IMR-90 (cell line): ENCODE results near the gene MARCO. TPM values are rescaled to one million over a fixed set of nuclear protein-coding genes. Genes with fewer than 3 reads are reported as not detected.

Experiments
- ATAC-seq: fragments of 200-7000 bp; cut with Tn5 transposase; 2 replicates; pipeline ENCODE4 v1.9.1; 2020; ENCODE audit warnings: low read depth, mild to moderate bottlenecking, moderate library complexity
- BruUV-seq: library from RNA; stranded (reverse); fragments of 400-500 nt; replicated peaks from 2 replicates; lab custom pipeline; 2021; lab: Mats Ljungman, UMichigan
- CTCF ChIA-PET: fragments of 300-600 bp; formaldehyde crosslinking; extraction: SDS; loops from one replicate; lab custom pipeline; 2021; ENCODE audit warnings: antibody characterized with exemption; lab: Yijun Ruan, JAX
- POLR2A ChIA-PET: fragments of 300-600 bp; sonication (Branson Sonifier 250); formaldehyde crosslinking; loops from one replicate; lab custom pipeline; 2022; ENCODE audit warnings: antibody characterized with exemption; ENCODE audit not compliant: unreplicated experiment; lab: Charles Lee
- DNase-seq: peaks from one replicate; pipeline ENCODE4 v3.0.0; 2013
- H2AFZ ChIP-seq: replicated peaks from 2 replicates; pipeline ENCODE3; 2013; ENCODE audit warnings: low read length, mild to moderate bottlenecking; ENCODE audit not compliant: poor library complexity
- H2AK5ac ChIP-seq: 2 replicates; pipeline ENCODE4 v1.6.1; 2013; ENCODE audit warnings: low read depth, low read length, inconsistent platforms
- H2AK9ac ChIP-seq: replicated peaks from 2 replicates; pipeline ENCODE3; 2013; ENCODE audit warnings: mild to moderate bottlenecking, low read depth, low read length, moderate library complexity; ENCODE audit not compliant: poor library complexity
- H2BK120ac ChIP-seq: 2 replicates; pipeline ENCODE4 v1.6.1; 2013; ENCODE audit warnings: low read depth, low read length, inconsistent platforms
- H2BK15ac ChIP-seq: 3 replicates; pipeline ENCODE4 v1.6.1; 2013; ENCODE audit warnings: low read depth, low read length, inconsistent platforms
- H2BK20ac ChIP-seq: 2 replicates; pipeline ENCODE4 v1.6.1; 2013; ENCODE audit warnings: low read depth, mild to moderate bottlenecking, inconsistent platforms, low read length, moderate library complexity
- H2BK5ac ChIP-seq: 2 replicates; pipeline ENCODE4 v1.6.1; 2013; ENCODE audit warnings: mild to moderate bottlenecking, low read depth, low read length, inconsistent platforms; ENCODE audit not compliant: poor library complexity, severe bottlenecking
- H3K14ac ChIP-seq: replicated peaks from 2 replicates; pipeline ENCODE4 v1.6.1; 2013; ENCODE audit warnings: low read depth, low read length, inconsistent platforms
- H3K18ac ChIP-seq: 2 replicates; pipeline ENCODE4 v1.6.1; 2013; ENCODE audit warnings: low read depth, low read length, control low read depth
- H3K23ac ChIP-seq: 2 replicates; pipeline ENCODE4 v1.6.1; 2013; ENCODE audit warnings: low read depth, low read length, inconsistent platforms
- H3K27ac ChIP-seq: 2 replicates; pipeline ENCODE4 v1.5.1; 2013; ENCODE audit warnings: mild to moderate bottlenecking, control low read depth, low read length; ENCODE audit not compliant: insufficient read depth
- H3K27me3 ChIP-seq: 2 replicates; pipeline ENCODE4 v1.6.1; 2013; ENCODE audit warnings: low read length; ENCODE audit not compliant: control insufficient read depth, insufficient read depth
- H3K36me3 ChIP-seq: 2 replicates; pipeline ENCODE4 v1.6.1; 2013; ENCODE audit warnings: low read length, mixed read lengths; ENCODE audit not compliant: control insufficient read depth, insufficient read depth
- H3K4ac ChIP-seq: 2 replicates; pipeline ENCODE4 v1.6.1; 2013; ENCODE audit warnings: low read depth, low read length, inconsistent platforms
- H3K4me1 ChIP-seq: 2 replicates; pipeline ENCODE4 v1.6.1; 2013; ENCODE audit warnings: low read length, mixed read lengths; ENCODE audit not compliant: control insufficient read depth, insufficient read depth
- H3K4me2 ChIP-seq: 2 replicates; pipeline ENCODE4 v1.6.1; 2013; ENCODE audit warnings: low read depth, mild to moderate bottlenecking, control low read depth, low read length, moderate library complexity
- H3K4me3 ChIP-seq: 2 replicates; pipeline ENCODE4 v1.5.1; 2013; ENCODE audit warnings: low read depth, mild to moderate bottlenecking, control low read depth, low read length, moderate library complexity; ENCODE audit not compliant: insufficient read depth
- H3K56ac ChIP-seq: 2 replicates; pipeline ENCODE4 v1.6.1; 2013; ENCODE audit warnings: low read length, inconsistent platforms; ENCODE audit not compliant: insufficient read depth; ENCODE audit errors: extremely low read depth
- H3K79me1 ChIP-seq, 2 experiments: 2 replicates each; pipeline ENCODE4 v1.6.1; 2013; ENCODE audit warnings: low read length in 2 of 2, inconsistent platforms in 1 of 2, low read depth in 1 of 2
- H3K9ac ChIP-seq: 2 replicates; pipeline ENCODE4 v1.6.1; 2013; ENCODE audit warnings: low read depth, low read length, control low read depth
- H3K9me1 ChIP-seq: 2 replicates; pipeline ENCODE4 v1.6.1; 2013; ENCODE audit warnings: low read length, inconsistent platforms; ENCODE audit not compliant: insufficient read depth
- H3K9me3 ChIP-seq: 2 replicates; pipeline ENCODE4 v1.6.1; 2013; ENCODE audit warnings: low read length; ENCODE audit not compliant: control insufficient read depth, insufficient read depth
- H4K20me1 ChIP-seq: 2 replicates; pipeline ENCODE4 v1.6.1; 2013; ENCODE audit warnings: low read length, inconsistent platforms; ENCODE audit not compliant: insufficient read depth
- H4K5ac ChIP-seq: 2 replicates; pipeline ENCODE4 v1.6.1; 2013; ENCODE audit warnings: mild to moderate bottlenecking, low read depth, low read length, control low read depth
- H4K8ac ChIP-seq, 2 experiments: 2 replicates each; pipeline ENCODE4 v1.6.1; 2013; ENCODE audit warnings: low read depth in 2 of 2, low read length in 2 of 2, control low read depth in 1 of 2, inconsistent platforms in 1 of 2
- H4K91ac ChIP-seq: 2 replicates; pipeline ENCODE4 v1.6.1; 2013; ENCODE audit warnings: low read depth, low read length, inconsistent platforms; ENCODE audit not compliant: insufficient read depth
- BHLHE40 ChIP-seq: fragments of 150-350 bp; IDR thresholded peaks from 2 replicates; pipeline ENCODE4 v1.6.1; 2016; ENCODE audit warnings: mild to moderate bottlenecking, low read depth, low read length
- CHD1 ChIP-seq: IDR thresholded peaks from 2 replicates; pipeline ENCODE4 v1.6.1; 2012; ENCODE audit warnings: low read depth, low read length, improper control_type of control experiment
- ELK1 ChIP-seq: fragments of 150-350 bp; IDR thresholded peaks from 2 replicates; pipeline ENCODE4 v1.6.1; 2016; ENCODE audit warnings: low read depth, mild to moderate bottlenecking, low read length, moderate library complexity, borderline replicate concordance
- FOS ChIP-seq: fragments of 150-350 bp; IDR thresholded peaks from 2 replicates; pipeline ENCODE4 v1.6.1; 2016; ENCODE audit warnings: low read depth, low read length
- MAFK ChIP-seq: IDR thresholded peaks from 2 replicates; pipeline ENCODE4 v1.6.1; 2012; ENCODE audit warnings: low read depth, low read length, improper control_type of control experiment
- MAZ ChIP-seq: IDR thresholded peaks from 2 replicates; pipeline ENCODE4 v1.6.1; 2012; ENCODE audit warnings: low read depth, mild to moderate bottlenecking, low read length, improper control_type of control experiment, moderate library complexity, borderline replicate concordance
- POLR2A ChIP-seq: IDR thresholded peaks from 2 replicates; pipeline ENCODE4 v1.6.1; 2012; ENCODE audit warnings: mild to moderate bottlenecking, low read depth, low read length
- RAD21 ChIP-seq: IDR thresholded peaks from 2 replicates; pipeline ENCODE4 v1.6.1; 2012; ENCODE audit warnings: low read length, improper control_type of control experiment
- RCOR1 ChIP-seq: IDR thresholded peaks from 2 replicates; pipeline ENCODE4 v1.6.1; 2012; ENCODE audit warnings: mild to moderate bottlenecking, low read length, improper control_type of control experiment; ENCODE audit not compliant: insufficient replicate concordance
- SMC3 ChIP-seq: fragments of 150-350 bp; IDR thresholded peaks from 2 replicates; pipeline ENCODE4 v1.6.1; 2016; ENCODE audit warnings: low read depth, mild to moderate bottlenecking, antibody characterized with exemption, low read length, moderate library complexity
- WGBS, 2 experiments: methylation state at CpG; one replicate each; pipeline versions ENCODE4 v1.1.5 to v1.1.7; 2013; ENCODE audit warnings: missing lambda C conversion rate in 2 of 2; ENCODE audit not compliant: insufficient read length in 1 of 2; ENCODE audit errors: extremely low coverage in 2 of 2; 5-methylcytosine and 5-hydroxymethylcytosine counted together
- dilution Hi-C: fragments of 300-500 bp; cut with HindIII; formaldehyde crosslinking; loops from one replicate; pipeline ENCODE4 v1.14.3; 2018; ENCODE audit warnings: low sequenced_read_pairs; ENCODE audit not compliant: unreplicated experiment
- in situ Hi-C: fragments of 300-500 bp; cut with MboI; formaldehyde crosslinking; loops from 3 replicates; pipeline ENCODE4 v1.14.3; 2019; ENCODE audit warnings: low sequenced_read_pairs, inconsistent platforms, mixed read lengths
- intact Hi-C: fragments of 100-400 bp; cut with micrococcal nuclease; formaldehyde crosslinking; loops from 2 replicates; pipeline ENCODE4 v1.10.0; 2022
- polyA plus RNA-seq, 3 experiments: library from polyadenylated mRNA; depleted of rRNA; stranded (reverse); fragments of >200 nt; gene quantifications; 2 replicates each; pipeline ENCODE4 v1.2.3, GENCODE V29; 2012; ENCODE audit warnings: low replicate concordance in 1 of 3
- total RNA-seq: library from RNA; depleted of rRNA; stranded (reverse); fragments of >200 nt; gene quantifications from 2 replicates; pipeline ENCODE4 v1.2.3, GENCODE V29; 2012
- TF ChIP-seq, protein P1 (sequence below): conservative IDR thresholded peaks from 2 replicates; pipeline ENCODE4 v1.5.1; 2012; ENCODE audit warnings: mild to moderate bottlenecking, low read depth, low read length, improper control_type of control experiment

Gene MARCO
- total and polyA plus RNA-seq, 2 of the 4 experiments (the other 2 are of a cell fraction) = not detected

- H3K27me3 ChIP-seq = no peaks in the 10 kb centered on the region
- H3K4ac ChIP-seq = no peak overlapping the region
- dilution Hi-C loops (no loop called here), in situ Hi-C loops (no loop called here), intact Hi-C loops (no loop called here)
- H2AFZ ChIP-seq = no peak overlapping the region
- H3K18ac ChIP-seq = no peak overlapping the region
- no peak overlapping the region for H3K4me3 ChIP-seq
- no peaks in the 10 kb centered on the region for H3K9me1 ChIP-seq
- H2AK5ac ChIP-seq = no peak overlapping the region
- H4K5ac ChIP-seq = no peak overlapping the region
- DNase-seq = no peak
- no peak for ATAC-seq
- no peak overlapping the region for H3K4me2 ChIP-seq
- no peak overlapping the region for H2AK9ac ChIP-seq
- no peak overlapping the region for H3K56ac ChIP-seq
- no peak overlapping the region for H4K8ac ChIP-seq
- POLR2A ChIA-PET = no interaction called here
- H3K9me3 ChIP-seq = no peaks in the 10 kb centered on the region
- no peaks in the 10 kb centered on the region for H3K4me1 ChIP-seq
- no peak overlapping the region for H3K27ac ChIP-seq
- no TSS peak for BruUV-seq
- no peak overlapping the region for H3K9ac ChIP-seq
- H2BK5ac ChIP-seq = no peak overlapping the region
- CTCF ChIA-PET = no interaction called here
- H3K79me1 ChIP-seq = no peaks in the 10 kb centered on the region
- H2BK120ac ChIP-seq = no peak overlapping the region
- WGBS, 2 experiments = 44% methylated on average over 4 of the region's 9 CpGs; no CpG with 5 or more reads in 1 of the 2 experiments
- H2BK20ac ChIP-seq = no peak overlapping the region
- H3K36me3 ChIP-seq = no peaks in the 10 kb centered on the region
- no peak for TF ChIP-seq MAFK
- no peak for TF ChIP-seq ELK1
- TF ChIP-seq MAZ = no peak
- no peak for TF ChIP-seq SMC3
- TF ChIP-seq CHD1 = no peak
- TF ChIP-seq, protein P1, sequence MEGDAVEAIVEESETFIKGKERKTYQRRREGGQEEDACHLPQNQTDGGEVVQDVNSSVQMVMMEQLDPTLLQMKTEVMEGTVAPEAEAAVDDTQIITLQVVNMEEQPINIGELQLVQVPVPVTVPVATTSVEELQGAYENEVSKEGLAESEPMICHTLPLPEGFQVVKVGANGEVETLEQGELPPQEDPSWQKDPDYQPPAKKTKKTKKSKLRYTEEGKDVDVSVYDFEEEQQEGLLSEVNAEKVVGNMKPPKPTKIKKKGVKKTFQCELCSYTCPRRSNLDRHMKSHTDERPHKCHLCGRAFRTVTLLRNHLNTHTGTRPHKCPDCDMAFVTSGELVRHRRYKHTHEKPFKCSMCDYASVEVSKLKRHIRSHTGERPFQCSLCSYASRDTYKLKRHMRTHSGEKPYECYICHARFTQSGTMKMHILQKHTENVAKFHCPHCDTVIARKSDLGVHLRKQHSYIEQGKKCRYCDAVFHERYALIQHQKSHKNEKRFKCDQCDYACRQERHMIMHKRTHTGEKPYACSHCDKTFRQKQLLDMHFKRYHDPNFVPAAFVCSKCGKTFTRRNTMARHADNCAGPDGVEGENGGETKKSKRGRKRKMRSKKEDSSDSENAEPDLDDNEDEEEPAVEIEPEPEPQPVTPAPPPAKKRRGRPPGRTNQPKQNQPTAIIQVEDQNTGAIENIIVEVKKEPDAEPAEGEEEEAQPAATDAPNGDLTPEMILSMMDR = no peak
- no peak for TF ChIP-seq POLR2A
- no peak for TF ChIP-seq RCOR1
- TF ChIP-seq BHLHE40 = no peak
- TF ChIP-seq RAD21 = no peak
- TF ChIP-seq FOS = no peak
- no peak overlapping the region for H2BK15ac ChIP-seq
- no peak overlapping the region for H3K14ac ChIP-seq
- H4K20me1 ChIP-seq = no peaks in the 10 kb centered on the region
- no peak overlapping the region for H4K91ac ChIP-seq
- H3K23ac ChIP-seq = no peak overlapping the region
Measured at GRCh38 chr2:118940486-118941120, 1.4 kb upstream of the MARCO start.
